ENCODE results near the gene CKS2. TPM values are rescaled to one million over a fixed set of nuclear protein-coding genes. Genes with fewer than 3 reads are reported as not detected.
A peak's percentile ranks its signal among the peaks of the same experiment; 100 is the strongest.

CKS2 gene
- total RNA-seq, 1 experiment from 2014 or later: 93.8 TPM

DNA sequence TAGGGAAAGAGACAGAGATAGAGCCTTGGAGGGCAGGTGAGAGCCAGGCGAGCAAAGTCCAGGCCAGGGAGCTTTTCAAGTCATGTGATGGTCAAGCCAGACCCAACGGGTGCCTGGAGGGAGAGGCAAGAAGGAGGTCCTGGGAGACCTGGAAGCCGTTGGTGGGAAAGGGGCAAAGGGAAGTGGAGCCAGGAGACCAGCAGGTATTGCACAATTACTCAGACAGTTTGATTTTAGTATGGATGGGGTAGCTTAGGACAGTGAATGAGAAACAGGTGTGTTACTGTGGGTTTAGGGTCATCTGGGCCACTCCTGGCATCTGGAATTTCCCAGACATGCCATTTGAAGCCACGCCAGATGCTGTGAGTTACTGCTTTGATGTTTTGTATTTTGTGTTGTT lies 12.4 kb downstream of the CKS2 start:
- TF ChIP-seq, protein P1, sequence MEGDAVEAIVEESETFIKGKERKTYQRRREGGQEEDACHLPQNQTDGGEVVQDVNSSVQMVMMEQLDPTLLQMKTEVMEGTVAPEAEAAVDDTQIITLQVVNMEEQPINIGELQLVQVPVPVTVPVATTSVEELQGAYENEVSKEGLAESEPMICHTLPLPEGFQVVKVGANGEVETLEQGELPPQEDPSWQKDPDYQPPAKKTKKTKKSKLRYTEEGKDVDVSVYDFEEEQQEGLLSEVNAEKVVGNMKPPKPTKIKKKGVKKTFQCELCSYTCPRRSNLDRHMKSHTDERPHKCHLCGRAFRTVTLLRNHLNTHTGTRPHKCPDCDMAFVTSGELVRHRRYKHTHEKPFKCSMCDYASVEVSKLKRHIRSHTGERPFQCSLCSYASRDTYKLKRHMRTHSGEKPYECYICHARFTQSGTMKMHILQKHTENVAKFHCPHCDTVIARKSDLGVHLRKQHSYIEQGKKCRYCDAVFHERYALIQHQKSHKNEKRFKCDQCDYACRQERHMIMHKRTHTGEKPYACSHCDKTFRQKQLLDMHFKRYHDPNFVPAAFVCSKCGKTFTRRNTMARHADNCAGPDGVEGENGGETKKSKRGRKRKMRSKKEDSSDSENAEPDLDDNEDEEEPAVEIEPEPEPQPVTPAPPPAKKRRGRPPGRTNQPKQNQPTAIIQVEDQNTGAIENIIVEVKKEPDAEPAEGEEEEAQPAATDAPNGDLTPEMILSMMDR (IDR thresholded peaks at IDR 0.05; ENCODE audit: insufficient read depth in 1 of 2, low read depth in 1 of 2, low read length in 1 of 2, severe bottlenecking in 1 of 2, unreplicated experiment in 1 of 2): no peak
- ChIA-PET CTCF (no interaction called here), POLR2A (no interaction called here)
- Mint-ChIP-seq H3K36me3 (ENCODE audit: insufficient read depth, unreplicated experiment) (peaks cover 17% of the 10 kb centered on the region), H3K4me1 (ENCODE audit: low read depth, unreplicated experiment) (peaks cover 14% of the 10 kb centered on the region), H3K4me3 (ENCODE audit: unreplicated experiment) (peak overlapping the region; percentile 16), H3K9me3 (ENCODE audit: unreplicated experiment) (no peaks in the 10 kb centered on the region), H3K27me3 (ENCODE audit: insufficient read depth, unreplicated experiment) (no peaks in the 10 kb centered on the region), H3K27ac (ENCODE audit: unreplicated experiment) (peak overlapping the region; percentile 68)
- peak; percentile 21 to 41 for DNase-seq
- H3K27me3 ChIP-seq (replicated peaks; ENCODE audit: control insufficient read depth, insufficient read depth, low read length): no peaks in the 10 kb centered on the region
- peaks cover 17% of the 10 kb centered on the region for H3K4me1 ChIP-seq
- BruUV-seq (replicated peaks): no TSS peak
- no peak overlapping the region for H3K4me3 ChIP-seq (ENCODE audit: low read depth, low read length)
- H3K9me3 ChIP-seq: no peaks in the 10 kb centered on the region
- H3K36me3 ChIP-seq (ENCODE audit: control insufficient read depth, insufficient read depth, low read length): no peaks in the 10 kb centered on the region
- intact Hi-C loops (cut with micrococcal nuclease; ENCODE audit: unreplicated experiment): no loop called here

DNA sequence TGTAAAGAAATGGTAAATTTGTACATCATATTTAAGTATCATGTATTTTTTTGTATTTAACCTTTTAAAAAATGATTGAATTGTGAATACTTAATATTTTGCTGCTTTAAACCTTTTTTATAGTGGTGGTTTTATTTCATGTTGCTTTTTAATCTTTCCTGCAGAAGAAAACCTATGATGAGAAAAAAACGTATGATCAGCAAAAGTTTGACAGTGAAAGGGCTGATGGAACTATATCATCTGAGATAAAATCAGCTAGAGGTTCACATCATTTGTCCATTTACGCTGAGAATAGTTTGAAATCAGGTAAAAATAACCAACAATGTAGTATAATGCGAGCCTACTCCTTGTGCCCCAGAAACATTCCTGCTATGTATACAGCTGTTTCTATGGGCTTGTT lies 14.7 kb downstream of the CKS2 start:
- H3K9me3 ChIP-seq: no peaks in the 10 kb centered on the region
- no TSS peak for BruUV-seq (replicated peaks)
- peaks cover 17% of the 10 kb centered on the region for H3K36me3 Mint-ChIP-seq (ENCODE audit: insufficient read depth, unreplicated experiment)
- no peak overlapping the region for H3K4me3 Mint-ChIP-seq (ENCODE audit: unreplicated experiment)
- no peaks in the 10 kb centered on the region for H3K27me3 Mint-ChIP-seq (ENCODE audit: insufficient read depth, unreplicated experiment)
- no peaks in the 10 kb centered on the region for H3K36me3 ChIP-seq (ENCODE audit: control insufficient read depth, insufficient read depth, low read length)
- H3K27ac Mint-ChIP-seq (ENCODE audit: unreplicated experiment): no peak overlapping the region
- H3K27me3 ChIP-seq (replicated peaks; ENCODE audit: control insufficient read depth, insufficient read depth, low read length): no peaks in the 10 kb centered on the region
- CTCF ChIA-PET: no interaction called here
- H3K4me1 Mint-ChIP-seq (ENCODE audit: low read depth, unreplicated experiment): peaks cover 14% of the 10 kb centered on the region
- H3K9me3 Mint-ChIP-seq (ENCODE audit: unreplicated experiment): no peaks in the 10 kb centered on the region
- POLR2A ChIA-PET: no interaction called here
- no peak overlapping the region for H3K4me3 ChIP-seq (ENCODE audit: low read depth, low read length)
- TF ChIP-seq, protein P1 (IDR thresholded peaks at IDR 0.05; ENCODE audit: insufficient read depth in 1 of 2, low read depth in 1 of 2, low read length in 1 of 2, severe bottlenecking in 1 of 2, unreplicated experiment in 1 of 2): no peak
- intact Hi-C loops (cut with micrococcal nuclease; ENCODE audit: unreplicated experiment): no loop called here
- H3K4me1 ChIP-seq: peaks cover 12% of the 10 kb centered on the region
- no peak for DNase-seq

DNA sequence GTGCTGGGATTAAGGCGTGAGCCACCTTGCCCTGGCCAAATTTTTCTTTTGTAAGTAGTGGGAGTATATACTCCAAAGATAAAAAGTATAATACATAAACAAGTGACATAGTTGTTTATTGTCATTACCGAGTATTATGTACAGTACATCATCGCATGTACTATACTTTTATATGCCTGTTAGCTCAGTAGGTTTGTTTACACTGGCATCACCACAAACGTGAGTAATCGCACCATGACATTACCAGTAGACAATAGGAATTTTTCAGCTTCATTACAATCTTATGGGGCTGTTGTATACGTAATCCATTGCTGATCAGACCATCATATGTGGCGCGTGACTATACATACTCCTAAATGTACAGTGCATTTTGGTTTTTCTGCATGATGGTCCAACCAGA lies 17.1 kb downstream of the CKS2 start:
- no peaks in the 10 kb centered on the region for H3K9me3 ChIP-seq
- TF ChIP-seq, protein P1 (IDR thresholded peaks at IDR 0.05; ENCODE audit: insufficient read depth in 1 of 2, low read depth in 1 of 2, low read length in 1 of 2, severe bottlenecking in 1 of 2, unreplicated experiment in 1 of 2): no peak
- Mint-ChIP-seq H3K27me3 (ENCODE audit: insufficient read depth, unreplicated experiment) (no peaks in the 10 kb centered on the region), H3K9me3 (ENCODE audit: unreplicated experiment) (no peaks in the 10 kb centered on the region), H3K36me3 (ENCODE audit: insufficient read depth, unreplicated experiment) (peaks cover 16% of the 10 kb centered on the region), H3K4me1 (ENCODE audit: low read depth, unreplicated experiment) (peaks cover 6% of the 10 kb centered on the region), H3K27ac (ENCODE audit: unreplicated experiment) (no peak overlapping the region), H3K4me3 (ENCODE audit: unreplicated experiment) (no peak overlapping the region)
- CTCF ChIA-PET: no interaction called here
- no peak overlapping the region for H3K4me3 ChIP-seq (ENCODE audit: low read depth, low read length)
- DNase-seq: no peak
- H3K27me3 ChIP-seq (replicated peaks; ENCODE audit: control insufficient read depth, insufficient read depth, low read length): no peaks in the 10 kb centered on the region
- H3K4me1 ChIP-seq: peaks cover 6% of the 10 kb centered on the region
- BruUV-seq (replicated peaks): no TSS peak
- intact Hi-C loops (cut with micrococcal nuclease; ENCODE audit: unreplicated experiment): no loop called here
- H3K36me3 ChIP-seq (ENCODE audit: control insufficient read depth, insufficient read depth, low read length): no peaks in the 10 kb centered on the region
- POLR2A ChIA-PET: no interaction called here

Measured in Caco-2 (cell line).